ENCODE data around the gene UNC119B. TPM values are rescaled to one million over a fixed set of nuclear protein-coding genes. Genes with fewer than 3 reads are reported as not detected.

UNC119B gene
- total RNA-seq, 3 donors from 2014 or later = 19.2 to 24.0 (median 22.0) TPM

DNA sequence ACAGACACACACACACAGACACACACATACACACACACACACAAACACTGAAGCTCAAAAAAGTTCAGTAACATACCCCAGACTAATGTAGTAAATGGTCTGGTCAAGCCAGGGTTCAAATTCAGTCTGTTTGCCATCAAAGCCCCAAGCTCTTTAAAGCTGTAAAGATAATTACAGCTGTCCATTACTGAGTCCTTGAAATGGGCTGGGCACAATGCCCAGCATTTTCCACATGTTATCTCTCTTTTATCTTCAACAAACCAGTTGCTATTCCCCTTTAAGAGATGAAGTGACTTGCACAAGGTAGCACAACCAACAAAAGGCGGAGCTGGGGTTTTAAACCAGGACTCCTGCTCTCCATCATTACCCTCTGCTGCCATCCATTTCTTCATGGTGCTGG is 7.6 kb upstream of the UNC119B start:
- Histone ChIP-seq H3K9me3 (no peaks in the 10 kb centered on the region), H3K4me3 (no peak overlapping the region), H3K4me1 (no peaks in the 10 kb centered on the region), H3K27me3 (no peaks in the 10 kb centered on the region), H3K27ac (no peak overlapping the region), H3K36me3 (no peaks in the 10 kb centered on the region)
- TF ChIP-seq POLR2A (IDR thresholded peaks at IDR 0.05) = no peak
- TF ChIP-seq POLR2AphosphoS5 (IDR thresholded peaks at IDR 0.05) = no peak
- TF ChIP-seq, protein P1, sequence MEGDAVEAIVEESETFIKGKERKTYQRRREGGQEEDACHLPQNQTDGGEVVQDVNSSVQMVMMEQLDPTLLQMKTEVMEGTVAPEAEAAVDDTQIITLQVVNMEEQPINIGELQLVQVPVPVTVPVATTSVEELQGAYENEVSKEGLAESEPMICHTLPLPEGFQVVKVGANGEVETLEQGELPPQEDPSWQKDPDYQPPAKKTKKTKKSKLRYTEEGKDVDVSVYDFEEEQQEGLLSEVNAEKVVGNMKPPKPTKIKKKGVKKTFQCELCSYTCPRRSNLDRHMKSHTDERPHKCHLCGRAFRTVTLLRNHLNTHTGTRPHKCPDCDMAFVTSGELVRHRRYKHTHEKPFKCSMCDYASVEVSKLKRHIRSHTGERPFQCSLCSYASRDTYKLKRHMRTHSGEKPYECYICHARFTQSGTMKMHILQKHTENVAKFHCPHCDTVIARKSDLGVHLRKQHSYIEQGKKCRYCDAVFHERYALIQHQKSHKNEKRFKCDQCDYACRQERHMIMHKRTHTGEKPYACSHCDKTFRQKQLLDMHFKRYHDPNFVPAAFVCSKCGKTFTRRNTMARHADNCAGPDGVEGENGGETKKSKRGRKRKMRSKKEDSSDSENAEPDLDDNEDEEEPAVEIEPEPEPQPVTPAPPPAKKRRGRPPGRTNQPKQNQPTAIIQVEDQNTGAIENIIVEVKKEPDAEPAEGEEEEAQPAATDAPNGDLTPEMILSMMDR (IDR thresholded peaks at IDR 0.05) = no peak
- intact Hi-C loops (cut with DNase I; ENCODE audit: low total_unique reads) = no loop called here
- DNase-seq (ENCODE audit: low spot score in 2 of 2) = no peak

GRCh38 chr12:120703311-120703942 is 6.8 kb upstream of the UNC119B start:
- peak overlapping the region in 1 of 2 donors; percentile 11 for H3K27ac ChIP-seq
- no peak for DNase-seq (ENCODE audit: low spot score in 2 of 2)

GRCh38 chr12:120705618-120706017 is 4.6 kb upstream of the UNC119B start:
- no peaks in the 10 kb centered on the region for H3K4me1 ChIP-seq

More at GRCh38 chr12:120703311-120703942, 6.8 kb upstream of the UNC119B start:
- H3K4me1 ChIP-seq = no peaks in the 10 kb centered on the region
- no peaks in the 10 kb centered on the region for H3K9me3 ChIP-seq
- no peaks in the 10 kb centered on the region for H3K36me3 ChIP-seq
- intact Hi-C loops (cut with DNase I; ENCODE audit: low total_unique reads) = no loop called here
- H3K4me3 ChIP-seq = no peak overlapping the region
- no peaks in the 10 kb centered on the region for H3K27me3 ChIP-seq
- TF ChIP-seq POLR2A (IDR thresholded peaks at IDR 0.05) (no peak), POLR2AphosphoS5 (IDR thresholded peaks at IDR 0.05) (no peak)
- TF ChIP-seq, protein P1 (IDR thresholded peaks at IDR 0.05) = no peak

GRCh38 chr12:120706029-120706428 is 4.2 kb upstream of the UNC119B start:
- Histone ChIP-seq H3K4me1 (no peaks in the 10 kb centered on the region), H3K4me3 (no peak overlapping the region), H3K9me3 (no peaks in the 10 kb centered on the region), H3K27me3 (no peaks in the 10 kb centered on the region), H3K27ac (no peak overlapping the region), H3K36me3 (no peaks in the 10 kb centered on the region)
- intact Hi-C loops (cut with DNase I; ENCODE audit: low total_unique reads) = no loop called here
- no peak for DNase-seq (ENCODE audit: low spot score in 2 of 2)
- no peak for TF ChIP-seq POLR2A (IDR thresholded peaks at IDR 0.05)
- TF ChIP-seq, protein P1 (IDR thresholded peaks at IDR 0.05) = no peak
- no peak for TF ChIP-seq POLR2AphosphoS5 (IDR thresholded peaks at IDR 0.05)

More at GRCh38 chr12:120705618-120706017, 4.6 kb upstream of the UNC119B start:
- H3K27me3 ChIP-seq = no peaks in the 10 kb centered on the region
- no peak for TF ChIP-seq POLR2A (IDR thresholded peaks at IDR 0.05)
- TF ChIP-seq, protein P1 (IDR thresholded peaks at IDR 0.05) = no peak
- no peak for TF ChIP-seq POLR2AphosphoS5 (IDR thresholded peaks at IDR 0.05)
- intact Hi-C loops (cut with DNase I; ENCODE audit: low total_unique reads) = no loop called here
- no peak overlapping the region for H3K4me3 ChIP-seq
- no peaks in the 10 kb centered on the region for H3K9me3 ChIP-seq
- no peaks in the 10 kb centered on the region for H3K36me3 ChIP-seq
- no peak for DNase-seq (ENCODE audit: low spot score in 2 of 2)
- no peak overlapping the region for H3K27ac ChIP-seq

DNA sequence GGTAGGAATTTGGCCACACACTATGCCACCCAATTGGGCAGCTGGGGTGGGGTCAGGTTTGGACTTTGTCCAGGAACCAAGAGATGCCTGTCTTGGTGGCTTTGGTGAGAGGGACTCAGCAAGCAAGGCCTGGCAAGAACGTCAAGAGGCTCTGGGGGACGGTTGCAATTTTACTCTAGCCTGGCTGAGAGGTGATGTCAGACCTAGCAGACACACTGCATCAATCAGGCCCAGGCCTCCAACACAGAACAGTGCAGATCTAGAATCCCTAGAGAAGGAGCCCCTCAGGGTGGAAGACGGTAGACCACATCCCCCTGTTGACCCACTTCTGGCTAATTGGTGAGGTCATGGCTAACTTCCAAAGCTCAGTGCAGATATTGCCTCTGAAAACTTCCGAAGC is 1.6 kb upstream of the UNC119B start:
- Histone ChIP-seq H3K27me3 (no peaks in the 10 kb centered on the region), H3K36me3 (no peaks in the 10 kb centered on the region), H3K9me3 (no peaks in the 10 kb centered on the region), H3K4me3 (no peak overlapping the region), H3K4me1 (peaks cover 0 to 3% of the 10 kb centered on the region in 2 donors), H3K27ac (no peak overlapping the region)
- intact Hi-C loops (cut with DNase I; ENCODE audit: low total_unique reads) = no loop called here
- no peak for DNase-seq (ENCODE audit: low spot score in 2 of 2)
- TF ChIP-seq, protein P1 (IDR thresholded peaks at IDR 0.05) = no peak
- TF ChIP-seq POLR2AphosphoS5 (IDR thresholded peaks at IDR 0.05) = no peak
- no peak for TF ChIP-seq POLR2A (IDR thresholded peaks at IDR 0.05)
